ENCODE measurements around the gene ANKRD26.
"Not testable (repeated sequence)": the region's sequence is repeated elsewhere in the genome, so short reads cannot be mapped to it uniquely, and the experiment has no call there.

Gene ANKRD26

DNA sequence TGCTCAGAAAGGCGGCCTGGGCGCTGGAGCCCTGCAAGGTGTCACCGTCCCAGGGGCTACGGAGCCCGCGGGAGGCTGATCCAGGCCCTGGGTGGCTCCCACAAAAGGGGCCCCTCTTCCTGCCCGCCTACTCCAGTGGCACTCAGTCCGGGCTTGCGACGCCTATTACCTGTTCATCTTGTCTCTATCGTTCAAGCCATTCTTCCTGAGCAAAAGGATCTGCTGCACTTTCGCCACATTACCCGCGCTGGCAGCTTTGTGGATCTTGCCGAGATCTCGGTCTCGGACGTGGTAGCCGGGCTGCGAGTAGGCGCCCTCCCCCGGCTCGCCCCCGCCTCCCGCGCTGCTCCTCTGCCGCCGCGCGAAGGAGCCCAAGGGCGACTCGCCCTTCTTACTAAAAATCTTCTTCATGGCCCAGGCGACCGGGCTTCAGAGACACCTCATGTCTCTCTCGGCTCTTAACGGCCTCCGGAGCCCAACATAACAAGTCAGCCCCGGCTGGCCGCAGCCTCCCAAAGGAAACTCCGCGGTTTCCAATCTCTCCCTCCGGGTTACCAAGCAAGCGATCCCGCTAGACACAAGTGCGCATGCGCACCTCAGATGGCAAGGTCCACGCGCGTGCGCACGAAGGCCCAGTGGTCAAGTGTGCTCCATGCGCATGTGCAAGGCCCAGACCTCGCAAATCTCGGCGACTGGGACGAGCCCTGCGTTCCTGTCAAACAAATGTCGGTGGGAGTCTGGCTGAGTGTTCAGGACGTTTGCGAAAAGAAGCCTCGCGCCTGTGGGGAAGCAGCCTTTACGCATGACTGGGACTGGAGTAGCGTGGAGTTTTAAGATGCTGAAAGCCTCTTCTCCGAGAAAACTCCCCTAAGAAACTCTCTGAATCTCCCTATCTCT lies at the start of gene ANKRD26:
TSS of gene ANKRD26 (minus strand) at position 579 of the 897 bp plus-strand sequence. CDS start at position 411, 168 bp downstream.
- DNase-seq: peak; percentile 99

GRCh38 chr10:27147701-27148100 lies 47.4 kb upstream of the ANKRD26 start:
- DNase-seq: peak; percentile 19

- no peak for DNase-seq
These were observed 45.6 kb upstream of the ANKRD26 start for GRCh38 chr10:27145937-27146336.

- DNase-seq: no peak
These were observed 43.4 kb upstream of the ANKRD26 start for GRCh38 chr10:27143686-27144085.

DNA sequence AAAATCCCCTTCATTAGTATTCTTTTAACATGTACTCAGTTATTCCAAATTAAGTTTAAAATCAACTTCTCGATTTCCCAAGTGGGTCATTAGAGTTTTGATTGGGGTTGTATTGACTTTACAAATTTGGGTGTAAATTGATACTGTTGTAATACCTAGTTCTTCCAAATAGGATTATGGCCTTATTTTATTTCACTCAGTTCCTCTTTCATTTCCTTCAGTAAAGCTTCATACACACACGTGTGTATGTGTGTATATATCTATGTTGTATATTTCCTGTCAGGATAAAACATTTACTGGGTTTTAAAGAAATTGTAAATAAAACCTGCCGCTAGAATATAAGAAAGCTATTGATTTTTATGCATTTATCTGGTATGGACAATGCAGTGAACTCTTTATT lies 38.0 kb upstream of the ANKRD26 start:
- DNase-seq: no peak

GRCh38 chr10:27134371-27134770 lies 34.1 kb upstream of the ANKRD26 start:
- DNase-seq: no peak

DNA sequence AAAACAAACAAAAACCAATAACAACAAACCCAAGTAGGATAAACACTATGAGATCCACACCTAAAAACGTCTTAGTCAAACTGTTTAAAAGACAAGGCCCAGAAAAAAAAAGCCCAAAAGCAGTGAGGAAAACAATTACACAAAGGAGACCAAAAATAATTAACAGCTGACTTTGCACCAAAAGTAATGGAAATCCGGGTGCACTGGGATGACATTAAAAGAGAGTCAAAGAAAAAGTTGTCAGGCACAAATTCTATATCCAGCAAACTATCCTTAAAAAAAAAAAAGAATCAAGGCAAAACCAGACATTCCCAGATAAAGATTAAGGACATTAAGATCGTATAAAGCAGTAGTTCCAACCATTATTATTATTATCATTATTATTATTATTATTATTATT lies 7.9 kb upstream of the ANKRD26 start:
- no peak for DNase-seq

DNA sequence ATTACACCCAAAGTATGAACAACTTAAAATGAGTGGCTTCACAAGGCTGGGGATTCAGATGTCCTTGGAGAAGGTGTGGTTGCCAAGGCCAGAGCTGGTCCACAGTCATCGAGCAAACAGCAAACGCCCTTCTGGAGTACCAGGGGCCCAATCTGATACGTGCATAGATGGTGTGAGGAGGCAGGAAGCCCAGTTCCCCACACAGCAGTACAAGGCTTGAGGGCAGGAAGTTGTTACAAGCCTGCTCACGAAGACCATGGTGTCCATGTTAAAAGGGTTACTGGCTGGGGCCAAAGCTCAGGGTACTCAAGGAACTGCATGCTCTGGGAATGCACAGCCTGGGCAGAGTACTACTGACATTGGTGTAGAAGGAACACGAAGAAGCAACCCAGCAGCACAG lies 4.6 kb upstream of the ANKRD26 start:
- DNase-seq: peak; percentile 23

DNA sequence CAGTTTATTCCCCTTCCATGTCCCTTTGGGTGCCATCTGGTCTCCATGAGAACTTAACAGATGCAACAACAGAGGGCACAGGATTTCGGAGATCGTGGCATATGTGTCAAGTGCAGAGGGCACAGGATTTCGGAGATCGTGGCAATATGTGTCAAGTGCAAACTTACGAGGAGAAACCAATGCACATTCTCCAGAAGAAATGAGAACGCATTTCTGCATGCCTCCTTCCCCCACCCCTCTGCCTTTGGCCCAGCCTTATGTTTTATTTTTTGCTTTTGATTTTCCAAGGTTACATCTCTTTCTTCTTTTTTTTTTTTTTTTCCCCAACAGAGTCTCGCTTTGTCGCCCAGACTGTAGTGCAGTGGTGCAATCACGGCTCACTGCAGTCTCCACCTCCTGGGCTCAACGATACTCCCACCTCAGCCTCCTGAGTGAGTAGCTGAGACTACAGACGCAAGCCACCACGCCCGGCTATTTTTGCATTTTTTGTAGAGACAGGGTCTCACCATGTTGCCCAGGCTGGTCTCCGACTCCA lies 586 bp upstream of the ANKRD26 start:
- DNase-seq: no peak

- DNase-seq: no peak
These were observed 846 bp downstream of the ANKRD26 start for GRCh38 chr10:27099448-27099847.

- DNase-seq: no peak
These were observed 11.9 kb downstream of the ANKRD26 start for GRCh38 chr10:27088119-27089044.

DNA sequence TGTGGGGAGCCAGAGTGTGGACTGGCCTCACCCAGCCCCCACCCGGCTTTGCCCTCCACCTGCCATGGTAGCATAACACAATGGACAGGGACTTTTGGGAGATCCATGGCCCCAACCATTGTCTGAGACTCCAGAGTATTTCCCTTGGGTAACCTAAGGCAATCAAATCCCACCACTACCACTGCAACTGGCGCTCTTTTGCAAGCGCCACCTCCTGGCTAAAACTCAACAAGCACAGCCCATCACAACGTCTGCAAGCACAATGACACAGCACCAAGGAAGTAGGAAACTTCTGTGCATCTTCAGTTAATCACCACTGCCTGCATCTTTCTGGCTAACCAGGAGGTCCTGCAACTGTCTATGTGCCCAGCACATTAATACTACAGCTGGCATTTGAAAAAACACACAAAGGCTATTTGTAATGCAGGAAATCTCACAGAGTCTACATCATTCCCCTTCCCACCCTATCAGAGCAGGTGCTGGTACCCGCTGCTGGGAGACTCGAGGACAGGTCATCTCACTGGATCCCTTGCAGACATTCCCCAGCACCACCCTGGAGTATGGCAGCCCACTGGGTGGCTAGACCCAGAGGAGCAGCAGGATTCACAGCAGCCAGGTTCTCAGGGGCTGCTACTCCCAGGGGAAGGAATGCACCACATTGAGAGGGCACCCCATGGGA lies 27.7 kb downstream of the ANKRD26 start:
- DNase-seq: peak; percentile 11

GRCh38 chr10:27068217-27068891 lies 31.9 kb downstream of the ANKRD26 start:
- DNase-seq: no peak

- DNase-seq: no peak
These were observed 35.2 kb downstream of the ANKRD26 start for GRCh38 chr10:27065084-27065483.

- DNase-seq: no peak
These were observed 47.6 kb downstream of the ANKRD26 start for GRCh38 chr10:27052656-27053055.

GRCh38 chr10:27045247-27045646 lies 55.0 kb downstream of the ANKRD26 start:
- not testable (repeated sequence) for DNase-seq

GRCh38 chr10:27041196-27041595 lies 59.1 kb downstream of the ANKRD26 start:
- DNase-seq: no peak

DNA sequence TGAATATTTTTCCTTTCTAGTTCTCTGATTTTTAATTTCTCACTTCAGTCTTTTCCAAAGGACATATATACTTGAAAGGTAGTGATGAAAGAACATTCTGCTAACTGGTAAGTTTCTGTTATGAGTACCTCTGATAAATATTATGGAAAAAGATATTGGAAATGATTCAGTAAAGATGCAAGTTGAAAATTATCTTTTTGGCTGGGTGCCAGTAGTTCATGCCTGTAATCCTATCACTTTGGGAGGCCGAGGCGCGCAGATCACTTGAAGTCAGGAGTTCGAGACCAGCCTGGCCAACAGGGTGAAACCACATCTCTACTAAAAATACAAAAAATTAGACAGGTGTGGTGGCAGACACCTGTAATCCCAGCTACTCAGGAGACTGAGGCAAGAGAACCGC lies 62.1 kb downstream of the ANKRD26 start:
- DNase-seq: no peak

DNA sequence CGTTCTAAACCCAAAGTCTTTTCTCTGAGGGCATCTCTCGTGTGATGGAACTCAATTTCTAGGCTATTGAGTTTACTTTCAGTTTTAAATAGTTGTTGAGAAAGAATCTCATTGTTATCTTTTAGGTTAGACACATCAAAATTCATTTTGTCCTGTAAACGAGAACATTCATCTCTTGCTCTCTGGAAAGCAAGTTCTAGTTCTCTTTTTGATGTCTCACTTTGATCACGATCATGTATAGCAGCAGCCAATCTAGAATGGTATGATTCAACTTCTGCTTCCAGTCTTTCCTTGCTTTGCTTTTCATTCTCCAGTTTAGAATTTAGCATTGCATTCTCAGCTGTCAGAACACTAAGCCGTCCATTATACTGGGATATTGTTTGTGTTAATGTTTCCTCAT lies 65.1 kb downstream of the ANKRD26 start:
- no peak for DNase-seq

- no peak for DNase-seq
These were observed 70.2 kb downstream of the ANKRD26 start for GRCh38 chr10:27030060-27030459.

GRCh38 chr10:27022048-27022447 lies 78.2 kb downstream of the ANKRD26 start:
- DNase-seq: no peak

DNA sequence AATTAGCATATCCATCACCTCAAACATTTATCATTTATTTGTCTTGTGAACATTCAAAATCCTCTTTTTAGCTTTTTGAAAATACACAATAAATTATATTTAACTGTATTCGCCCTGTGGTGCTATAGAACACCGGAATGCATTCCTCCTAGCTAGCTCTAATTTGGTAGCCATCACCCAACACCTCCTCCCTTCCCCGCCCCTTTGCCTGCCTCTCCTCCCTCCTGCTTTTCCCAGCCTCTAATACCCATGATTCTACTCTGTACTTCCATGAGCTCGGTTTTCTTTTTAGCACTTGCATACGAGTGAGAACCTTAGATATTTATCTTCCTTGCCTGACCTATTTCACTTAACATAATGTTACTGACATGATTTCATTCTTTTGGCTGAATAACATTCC lies 80.1 kb downstream of the ANKRD26 start:
- no peak for DNase-seq

Data from hematopoietic multipotent progenitor cell treated with erythropoietin and hydrocortisone succinate and interleukin-3 and kit ligand, for 4 days (in vitro differentiated cells).